LNCaP clone FGC (cell line): Measurements from ENCODE around the gene AMMECR1L.
"Not testable (repeated sequence)": the region's sequence is repeated elsewhere in the genome, so short reads cannot be mapped to it uniquely, and the experiment has no call there.

Source experiments
- DNase-seq: peaks from one replicate; pipeline ENCODE4 v3.0.0-alpha.2; 2011; ENCODE audit warnings: low read depth
- H3K4me3 ChIP-seq: 2 replicates; pipeline ENCODE4 v1.5.1; 2011; ENCODE audit warnings: mild to moderate bottlenecking, low read depth, low read length, control low read depth
- TF ChIP-seq, protein P1 (sequence below): IDR thresholded peaks from 2 replicates; pipeline ENCODE4 v1.5.1; 2012; ENCODE audit warnings: mild to moderate bottlenecking; ENCODE audit not compliant: control insufficient read depth, insufficient read depth; ENCODE audit errors: extremely low read depth

Gene AMMECR1L

DNA sequence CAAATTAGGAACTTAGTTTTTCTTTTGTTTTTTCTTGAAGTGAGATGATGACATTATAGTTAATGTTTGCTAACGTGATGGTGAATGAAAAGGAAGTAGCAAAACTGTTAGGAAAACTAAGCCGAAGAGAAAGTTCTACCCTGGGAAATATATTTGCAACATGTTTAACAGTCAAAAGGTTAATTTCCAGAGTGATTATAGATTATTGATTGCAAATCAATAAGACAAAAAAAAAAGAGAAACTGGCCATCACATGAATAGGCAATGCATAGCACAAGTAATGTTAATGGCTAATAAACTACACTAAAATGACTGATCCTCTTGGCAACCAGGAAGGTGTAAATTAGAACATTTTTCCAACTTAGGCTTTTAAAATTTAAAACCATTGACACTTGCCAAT, 26.0 kb upstream of the AMMECR1L start:
- TF ChIP-seq, protein P1, sequence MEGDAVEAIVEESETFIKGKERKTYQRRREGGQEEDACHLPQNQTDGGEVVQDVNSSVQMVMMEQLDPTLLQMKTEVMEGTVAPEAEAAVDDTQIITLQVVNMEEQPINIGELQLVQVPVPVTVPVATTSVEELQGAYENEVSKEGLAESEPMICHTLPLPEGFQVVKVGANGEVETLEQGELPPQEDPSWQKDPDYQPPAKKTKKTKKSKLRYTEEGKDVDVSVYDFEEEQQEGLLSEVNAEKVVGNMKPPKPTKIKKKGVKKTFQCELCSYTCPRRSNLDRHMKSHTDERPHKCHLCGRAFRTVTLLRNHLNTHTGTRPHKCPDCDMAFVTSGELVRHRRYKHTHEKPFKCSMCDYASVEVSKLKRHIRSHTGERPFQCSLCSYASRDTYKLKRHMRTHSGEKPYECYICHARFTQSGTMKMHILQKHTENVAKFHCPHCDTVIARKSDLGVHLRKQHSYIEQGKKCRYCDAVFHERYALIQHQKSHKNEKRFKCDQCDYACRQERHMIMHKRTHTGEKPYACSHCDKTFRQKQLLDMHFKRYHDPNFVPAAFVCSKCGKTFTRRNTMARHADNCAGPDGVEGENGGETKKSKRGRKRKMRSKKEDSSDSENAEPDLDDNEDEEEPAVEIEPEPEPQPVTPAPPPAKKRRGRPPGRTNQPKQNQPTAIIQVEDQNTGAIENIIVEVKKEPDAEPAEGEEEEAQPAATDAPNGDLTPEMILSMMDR: no peak
- DNase-seq: no peak
- no peak overlapping the region for H3K4me3 ChIP-seq

DNA sequence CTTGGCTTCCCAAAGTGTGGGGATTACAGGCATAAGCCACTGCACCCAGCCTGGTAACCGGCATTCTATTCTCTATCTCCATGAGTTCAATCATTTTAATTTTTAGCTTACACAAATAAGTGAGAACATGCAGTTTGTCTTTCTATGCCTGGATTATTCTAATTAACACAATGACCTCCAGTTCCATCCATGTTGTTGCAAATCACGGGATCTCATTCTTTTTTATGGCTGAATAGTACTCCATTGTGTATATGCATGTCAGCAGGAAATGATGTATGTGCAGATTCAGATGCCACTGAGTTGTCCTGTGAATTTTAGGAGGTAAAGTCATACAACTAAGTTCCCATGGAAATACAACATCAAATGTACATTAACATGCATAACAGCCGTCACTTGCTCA, 24.7 kb upstream of the AMMECR1L start:
- TF ChIP-seq, protein P1: no peak
- DNase-seq: no peak
- no peak overlapping the region for H3K4me3 ChIP-seq

DNA sequence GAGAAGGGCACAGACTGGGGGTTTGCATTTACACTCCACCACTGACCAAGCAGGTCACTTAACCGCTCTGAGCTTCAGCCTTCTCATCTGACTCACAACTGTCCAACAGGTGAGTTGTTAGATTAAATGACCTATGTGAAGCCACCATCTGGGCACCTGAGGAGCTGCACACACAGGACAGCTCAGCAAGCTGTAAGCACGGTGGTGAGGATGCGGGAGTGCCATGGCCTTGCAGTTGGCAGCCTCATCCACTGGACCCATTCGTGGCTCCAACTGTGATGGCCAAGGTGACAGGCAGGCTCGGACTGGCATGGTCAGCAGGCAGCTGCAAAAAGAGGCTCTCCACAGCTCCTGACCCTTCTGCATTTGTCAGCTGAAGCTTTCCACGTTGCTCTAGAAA, 23.3 kb upstream of the AMMECR1L start:
- no peak overlapping the region for H3K4me3 ChIP-seq
- no peak for DNase-seq

DNA sequence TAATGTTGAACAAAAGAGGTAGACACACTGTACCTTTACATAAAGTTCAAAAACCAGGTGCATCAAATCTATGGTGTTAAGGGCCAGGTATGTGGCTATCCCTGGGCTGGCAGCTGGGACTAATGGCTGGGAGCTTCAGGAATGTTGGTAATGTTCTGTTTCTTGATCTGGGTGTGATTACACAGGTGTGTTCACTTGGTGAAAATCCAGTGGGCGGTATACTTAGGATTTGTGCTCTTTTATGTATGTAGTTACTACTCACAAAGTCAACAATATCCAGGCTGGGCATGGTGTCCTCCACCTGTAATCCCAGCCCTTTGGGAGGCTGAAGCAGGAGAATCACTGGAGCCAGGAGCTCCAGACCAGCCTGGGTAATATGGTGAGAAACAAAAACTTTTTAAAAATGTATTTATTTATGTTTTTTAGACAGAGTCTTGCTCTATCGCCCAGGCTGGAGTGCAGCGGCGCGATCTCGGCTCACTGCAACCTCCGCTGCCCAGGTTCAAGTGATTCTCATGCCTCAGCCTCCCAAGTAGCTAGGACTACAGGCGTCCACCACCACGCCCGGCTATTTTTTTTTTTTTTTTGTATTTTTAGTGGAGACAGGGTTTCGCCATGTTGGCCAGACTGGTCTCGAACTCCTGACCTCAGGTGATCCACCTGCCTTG, 22.1 kb upstream of the AMMECR1L start:
- not testable (repeated sequence) for H3K4me3 ChIP-seq

More for the DNA sequence above, 23.3 kb upstream of the AMMECR1L start:
- TF ChIP-seq, protein P1: no peak

DNA sequence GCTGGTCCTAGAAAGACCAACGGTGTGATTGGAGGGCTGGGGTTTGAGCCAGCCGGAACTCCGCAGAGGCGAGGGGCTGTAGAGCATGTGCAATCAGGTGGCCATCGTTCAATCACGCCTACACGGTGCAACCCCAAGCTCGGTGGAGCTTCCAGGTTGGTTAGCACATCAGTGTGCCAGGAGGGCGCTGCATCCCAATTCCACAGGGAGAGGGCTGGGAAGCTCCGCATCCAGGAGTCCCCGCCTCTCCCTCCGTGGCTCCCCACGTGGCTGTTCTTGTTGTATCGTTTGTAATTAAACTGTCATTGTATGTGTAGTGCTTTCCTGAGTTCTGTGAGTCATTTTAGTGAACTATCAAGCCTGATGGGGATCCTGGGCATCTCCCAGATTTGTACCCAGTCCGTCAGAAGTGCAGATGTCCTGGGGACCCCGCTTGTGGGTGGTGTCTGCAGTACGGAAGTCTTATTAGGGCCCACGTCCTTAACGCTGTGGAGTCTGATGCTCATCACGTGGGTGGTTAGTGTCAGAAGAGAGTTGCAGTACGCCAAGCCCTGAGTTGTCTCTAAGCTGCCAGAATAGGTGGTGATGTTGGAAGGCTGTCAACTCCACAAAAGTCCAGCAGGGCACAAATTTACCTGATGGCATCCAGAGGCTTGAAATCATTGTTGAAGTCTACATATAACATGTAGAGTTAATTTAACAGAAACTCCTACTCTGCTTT, 20.6 kb upstream of the AMMECR1L start:
- TF ChIP-seq, protein P1: no peak
- no peak for DNase-seq
- H3K4me3 ChIP-seq: no peak overlapping the region

More for the DNA sequence above, 22.1 kb upstream of the AMMECR1L start:
- DNase-seq: peak; percentile 53

DNA sequence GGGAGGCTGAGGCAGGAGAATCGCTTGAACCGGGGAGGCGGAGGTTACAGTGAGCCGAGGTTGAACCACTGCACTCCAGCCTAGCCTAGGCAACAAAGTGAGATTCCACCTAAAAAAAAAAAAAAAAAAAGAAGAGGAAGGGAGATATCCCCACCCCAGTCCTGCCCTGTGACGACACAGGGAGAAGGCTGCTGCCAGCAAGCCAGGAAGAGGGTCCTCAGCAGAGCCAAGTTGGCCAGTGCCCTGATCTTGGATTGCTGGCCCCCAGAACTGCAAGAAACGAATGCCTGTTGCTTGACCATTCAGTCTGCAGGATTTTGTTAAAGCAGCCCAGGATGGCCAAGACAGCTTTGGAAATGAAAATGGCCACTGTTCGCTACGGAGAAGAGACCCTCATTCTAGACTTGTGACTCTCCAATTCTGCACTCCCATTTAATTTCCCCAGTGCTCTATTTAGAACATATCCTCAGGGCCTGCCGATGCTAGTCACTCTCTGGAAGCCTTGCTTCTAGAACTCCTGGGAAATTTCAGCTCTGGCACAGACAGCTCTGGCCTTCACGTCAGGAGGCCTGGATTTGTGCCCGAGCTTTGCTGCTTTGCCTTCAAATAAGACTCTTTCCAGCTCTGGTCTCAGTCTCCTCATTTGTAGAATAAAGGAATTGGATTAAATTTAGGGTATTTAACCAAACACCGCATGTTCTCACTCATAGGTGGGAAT, 15.7 kb upstream of the AMMECR1L start:
- DNase-seq: no peak
- TF ChIP-seq, protein P1: no peak
- H3K4me3 ChIP-seq: no peak overlapping the region

DNA sequence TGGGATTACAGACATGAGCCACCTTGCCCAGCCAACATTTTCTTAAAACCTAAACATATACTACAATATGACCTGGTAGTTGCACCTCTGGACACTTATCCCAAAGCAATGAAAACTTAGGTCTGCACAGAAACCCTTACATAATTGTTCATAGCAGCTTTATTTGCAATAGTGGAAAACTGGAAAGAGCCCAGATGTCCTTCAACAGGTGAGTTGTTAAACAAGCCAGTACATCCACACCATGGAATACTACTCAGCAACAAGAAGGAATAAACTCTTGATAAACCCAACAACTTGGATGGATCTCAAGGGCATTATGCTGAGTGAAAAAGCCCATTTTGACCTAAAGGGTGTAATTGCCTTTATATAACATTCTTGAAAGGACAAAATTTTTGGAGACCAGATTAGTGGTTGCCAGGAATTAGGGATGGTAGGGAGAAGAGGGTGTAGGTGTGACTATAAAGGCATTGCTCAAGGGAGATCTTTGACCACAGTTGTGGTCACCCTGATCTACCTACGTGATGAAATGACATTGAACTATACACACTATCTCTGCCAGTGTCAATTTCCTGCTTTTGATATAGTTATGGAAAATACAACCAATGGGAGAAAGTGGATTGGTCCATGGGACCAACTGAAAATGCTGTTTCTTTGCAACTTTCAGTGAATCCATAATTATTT, 11.9 kb upstream of the AMMECR1L start:
- TF ChIP-seq, protein P1: no peak
- H3K4me3 ChIP-seq: no peak overlapping the region
- DNase-seq: peak; percentile 64
